HepG2 (cell line): Measurements from ENCODE around the gene GTF3C5. TPM values are rescaled to one million over a fixed set of nuclear protein-coding genes. Genes with fewer than 3 reads are reported as not detected.

Source experiments
- BHLHE40 ChIP-seq: IDR thresholded peaks from 2 replicates; pipeline ENCODE4 v1.6.1; 2011; ENCODE audit warnings: low read length, improper control_type of control experiment
- KAT2B ChIP-seq: fragments of 150-350 bp; IDR thresholded peaks from 2 replicates; pipeline ENCODE4 v1.6.1; 2014; ENCODE audit warnings: low read depth, low read length, borderline replicate concordance
- KLF12 ChIP-seq: sonication (generic); formaldehyde crosslinking; IDR thresholded peaks from 2 replicates; pipeline ENCODE4 v1.4.0; 2020; ENCODE audit warnings: missing genetic modification reagents, borderline replicate concordance
- MXI1 ChIP-seq: IDR thresholded peaks from 3 replicates; pipeline ENCODE4 v1.6.1; 2012; ENCODE audit warnings: low read depth, low read length, inconsistent platforms, borderline replicate concordance
- NR2F2 ChIP-seq: IDR thresholded peaks from 2 replicates; pipeline ENCODE4 v1.6.1; 2012; ENCODE audit warnings: low read depth, inconsistent platforms, borderline replicate concordance
- NRL ChIP-seq: sonication (generic); formaldehyde crosslinking; IDR thresholded peaks from 2 replicates; pipeline ENCODE4 v1.5.0; 2020; ENCODE audit warnings: missing genetic modification reagents, mild to moderate bottlenecking, moderate library complexity, borderline replicate concordance
- RXRB ChIP-seq: IDR thresholded peaks from 2 replicates; pipeline ENCODE4 v1.6.1; 2016; ENCODE audit warnings: borderline replicate concordance, missing genetic modification reagents, missing compliant biosample characterization
- SAP130 ChIP-seq: IDR thresholded peaks from 2 replicates; pipeline ENCODE4 v1.6.1; 2016; ENCODE audit warnings: low read depth
- SATB2 ChIP-seq: sonication (generic); formaldehyde crosslinking; IDR thresholded peaks from 2 replicates; pipeline ENCODE4 v1.5.0; 2020; ENCODE audit warnings: missing genetic modification reagents
- TAF1 ChIP-seq: sonication (generic); formaldehyde crosslinking; IDR thresholded peaks from 2 replicates; pipeline ENCODE4 v1.4.0; 2020; ENCODE audit warnings: missing genetic modification reagents
- TRIM24 ChIP-seq: sonication (generic); formaldehyde crosslinking; IDR thresholded peaks from 2 replicates; pipeline ENCODE4 v1.8.0; 2022; ENCODE audit warnings: mild to moderate bottlenecking, missing genetic modification reagents
- ZMYM2 ChIP-seq: sonication (generic); formaldehyde crosslinking; IDR thresholded peaks from 2 replicates; pipeline ENCODE4 v1.8.0; 2022; ENCODE audit warnings: mild to moderate bottlenecking, missing genetic modification reagents
- ZNF232 ChIP-seq: sonication (generic); formaldehyde crosslinking; IDR thresholded peaks from 2 replicates; pipeline ENCODE4 v1.4.0; 2020; ENCODE audit warnings: missing genetic modification reagents, borderline replicate concordance
- ZNF460 ChIP-seq: sonication (generic); formaldehyde crosslinking; IDR thresholded peaks from 2 replicates; pipeline ENCODE4 v1.5.1; 2020; ENCODE audit warnings: missing genetic modification reagents, mild to moderate bottlenecking, borderline replicate concordance
- ZNF619 ChIP-seq: sonication (generic); formaldehyde crosslinking; IDR thresholded peaks from 2 replicates; pipeline ENCODE4 v1.4.0; 2020; ENCODE audit warnings: mild to moderate bottlenecking, missing genetic modification reagents
- ZNF841 ChIP-seq: sonication (generic); formaldehyde crosslinking; IDR thresholded peaks from 2 replicates; pipeline ENCODE4 v1.8.1; 2023; ENCODE audit warnings: missing genetic modification reagents, borderline replicate concordance
- polyA plus RNA-seq, 8 experiments: library from polyadenylated mRNA; depleted of rRNA in 3 of 8; stranded (reverse) in 7 of 8; unstranded in 1 of 8; fragments of >200 nt; fragmentation: Illumina TruSeq in 4 of 8; extraction: Trizol in 4 of 8; gene quantifications; 2 replicates each; pipeline versions ENCODE4 v1.2.1 to v1.2.3, GENCODE V29; 2011 to 2016; ENCODE audit warnings: low read depth in 4 of 8, missing spikeins in 1 of 8, mixed read lengths in 1 of 8; ENCODE audit not compliant: insufficient read depth in 1 of 8
- total RNA-seq, 5 experiments: library from RNA; depleted of rRNA; stranded (reverse); fragments of >200 nt; fragmentation: Illumina TruSeq; extraction: Trizol; gene quantifications; 2 replicates each; pipeline ENCODE4 v1.2.3, GENCODE V29; 2016; ENCODE audit warnings: low read depth in 1 of 5
- TF ChIP-seq, protein P1 (sequence below), 2 experiments: fragments of 450-650 bp in 1 of 2; sonication (generic) in 1 of 2; formaldehyde crosslinking; IDR thresholded peaks; 2 replicates each; pipeline versions ENCODE4 v1.5.0 to v1.8.0; 2020 to 2022; ENCODE audit warnings: mild to moderate bottlenecking in 1 of 2, missing genetic modification reagents in 1 of 2
- TF ChIP-seq, protein P2 (sequence below): sonication (generic); formaldehyde crosslinking; IDR thresholded peaks from 2 replicates; pipeline ENCODE4 v1.4.0; 2020; ENCODE audit warnings: mild to moderate bottlenecking, missing genetic modification reagents, borderline replicate concordance
- TF ChIP-seq, protein P3 (sequence below): sonication (generic); formaldehyde crosslinking; IDR thresholded peaks from 2 replicates; pipeline ENCODE4 v1.4.0; 2020; ENCODE audit warnings: missing genetic modification reagents

GTF3C5 gene
- total and polyA plus RNA-seq, 2 of the 13 experiments (the other 11 are each of a cell fraction or from before 2014, with no cell fraction given): 66.9 to 92.6 TPM

DNA sequence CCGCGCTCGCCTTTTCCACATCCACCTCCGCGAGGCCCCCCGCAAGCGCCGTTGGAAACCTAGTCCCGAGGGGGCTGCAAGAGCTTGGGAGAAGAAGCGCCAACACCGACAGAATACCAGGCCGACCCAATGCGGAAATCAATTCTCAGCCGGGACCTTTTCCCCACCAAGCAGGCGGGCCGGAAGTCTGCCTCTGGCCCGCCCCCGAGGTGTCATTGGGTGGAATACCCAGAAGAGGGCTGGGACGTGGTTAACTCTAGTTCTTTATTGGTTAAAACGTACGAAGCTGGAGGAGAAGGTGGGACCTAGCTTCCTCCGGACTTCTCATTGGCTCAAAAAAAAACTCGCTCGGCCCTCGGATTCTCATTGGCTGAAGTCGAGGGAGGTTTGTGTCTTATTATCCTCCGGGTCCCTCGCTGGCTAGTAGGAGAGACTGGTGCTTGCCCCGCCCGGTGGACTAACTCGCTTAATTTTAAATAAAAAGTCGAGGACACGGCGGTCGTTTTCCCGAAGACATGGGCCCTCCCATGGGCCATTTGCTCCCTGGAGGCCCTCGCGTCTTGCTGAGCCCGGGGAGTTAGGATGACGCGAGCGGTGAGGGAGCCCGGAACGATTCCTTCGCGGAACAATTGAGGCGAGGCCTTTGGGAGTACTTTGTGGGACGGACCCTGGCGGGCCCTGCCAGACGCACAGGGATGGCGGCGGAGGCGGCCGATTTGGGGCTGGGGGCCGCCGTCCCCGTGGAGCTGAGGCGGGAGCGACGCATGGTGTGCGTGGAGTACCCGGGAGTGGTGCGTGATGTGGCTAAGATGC, at the start of gene GTF3C5 (continued):
- TF ChIP-seq NRL (CRISPR knock-in tag) (peak; percentile 72), TAF1 (CRISPR knock-in tag) (peak; percentile 99), ZNF841 (CRISPR knock-in tag) (no peak), KAT2B (no peak), ZNF232 (peak; percentile 65; the same call in 1 of the 2 replicates), ZNF460 (CRISPR knock-in tag) (no peak), KLF12 (peak; percentile 65; the same call in 1 of the 2 replicates), ZMYM2 (CRISPR knock-in tag) (no peak), SAP130 (CRISPR knock-in tag) (peak; percentile 89), SATB2 (CRISPR knock-in tag) (no peak), TRIM24 (CRISPR knock-in tag) (no peak), MXI1 (peak; percentile 60; the same call in 1 of the 3 replicates), RXRB (CRISPR knock-in tag) (peak; percentile 59; the same call in 1 of the 2 replicates), NR2F2 (peak; percentile 28; the same call in 1 of the 2 replicates), ZNF619 (peak; percentile 86; the same call in 1 of the 2 replicates), BHLHE40 (no peak)
- TF ChIP-seq, protein P1, sequence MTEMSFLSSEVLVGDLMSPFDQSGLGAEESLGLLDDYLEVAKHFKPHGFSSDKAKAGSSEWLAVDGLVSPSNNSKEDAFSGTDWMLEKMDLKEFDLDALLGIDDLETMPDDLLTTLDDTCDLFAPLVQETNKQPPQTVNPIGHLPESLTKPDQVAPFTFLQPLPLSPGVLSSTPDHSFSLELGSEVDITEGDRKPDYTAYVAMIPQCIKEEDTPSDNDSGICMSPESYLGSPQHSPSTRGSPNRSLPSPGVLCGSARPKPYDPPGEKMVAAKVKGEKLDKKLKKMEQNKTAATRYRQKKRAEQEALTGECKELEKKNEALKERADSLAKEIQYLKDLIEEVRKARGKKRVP (CRISPR knock-in tag; IDR thresholded peaks at IDR 0.05): no peak
- TF ChIP-seq, protein P2, sequence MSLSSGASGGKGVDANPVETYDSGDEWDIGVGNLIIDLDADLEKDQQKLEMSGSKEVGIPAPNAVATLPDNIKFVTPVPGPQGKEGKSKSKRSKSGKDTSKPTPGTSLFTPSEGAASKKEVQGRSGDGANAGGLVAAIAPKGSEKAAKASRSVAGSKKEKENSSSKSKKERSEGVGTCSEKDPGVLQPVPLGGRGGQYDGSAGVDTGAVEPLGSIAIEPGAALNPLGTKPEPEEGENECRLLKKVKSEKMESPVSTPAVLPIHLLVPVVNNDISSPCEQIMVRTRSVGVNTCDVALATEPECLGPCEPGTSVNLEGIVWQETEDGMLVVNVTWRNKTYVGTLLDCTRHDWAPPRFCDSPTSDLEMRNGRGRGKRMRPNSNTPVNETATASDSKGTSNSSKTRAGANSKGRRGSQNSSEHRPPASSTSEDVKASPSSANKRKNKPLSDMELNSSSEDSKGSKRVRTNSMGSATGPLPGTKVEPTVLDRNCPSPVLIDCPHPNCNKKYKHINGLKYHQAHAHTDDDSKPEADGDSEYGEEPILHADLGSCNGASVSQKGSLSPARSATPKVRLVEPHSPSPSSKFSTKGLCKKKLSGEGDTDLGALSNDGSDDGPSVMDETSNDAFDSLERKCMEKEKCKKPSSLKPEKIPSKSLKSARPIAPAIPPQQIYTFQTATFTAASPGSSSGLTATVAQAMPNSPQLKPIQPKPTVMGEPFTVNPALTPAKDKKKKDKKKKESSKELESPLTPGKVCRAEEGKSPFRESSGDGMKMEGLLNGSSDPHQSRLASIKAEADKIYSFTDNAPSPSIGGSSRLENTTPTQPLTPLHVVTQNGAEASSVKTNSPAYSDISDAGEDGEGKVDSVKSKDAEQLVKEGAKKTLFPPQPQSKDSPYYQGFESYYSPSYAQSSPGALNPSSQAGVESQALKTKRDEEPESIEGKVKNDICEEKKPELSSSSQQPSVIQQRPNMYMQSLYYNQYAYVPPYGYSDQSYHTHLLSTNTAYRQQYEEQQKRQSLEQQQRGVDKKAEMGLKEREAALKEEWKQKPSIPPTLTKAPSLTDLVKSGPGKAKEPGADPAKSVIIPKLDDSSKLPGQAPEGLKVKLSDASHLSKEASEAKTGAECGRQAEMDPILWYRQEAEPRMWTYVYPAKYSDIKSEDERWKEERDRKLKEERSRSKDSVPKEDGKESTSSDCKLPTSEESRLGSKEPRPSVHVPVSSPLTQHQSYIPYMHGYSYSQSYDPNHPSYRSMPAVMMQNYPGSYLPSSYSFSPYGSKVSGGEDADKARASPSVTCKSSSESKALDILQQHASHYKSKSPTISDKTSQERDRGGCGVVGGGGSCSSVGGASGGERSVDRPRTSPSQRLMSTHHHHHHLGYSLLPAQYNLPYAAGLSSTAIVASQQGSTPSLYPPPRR (CRISPR knock-in tag): 0 out of 2 replicates have a peak, but pooled peaks have one; percentile 18
- TF ChIP-seq, protein P3, sequence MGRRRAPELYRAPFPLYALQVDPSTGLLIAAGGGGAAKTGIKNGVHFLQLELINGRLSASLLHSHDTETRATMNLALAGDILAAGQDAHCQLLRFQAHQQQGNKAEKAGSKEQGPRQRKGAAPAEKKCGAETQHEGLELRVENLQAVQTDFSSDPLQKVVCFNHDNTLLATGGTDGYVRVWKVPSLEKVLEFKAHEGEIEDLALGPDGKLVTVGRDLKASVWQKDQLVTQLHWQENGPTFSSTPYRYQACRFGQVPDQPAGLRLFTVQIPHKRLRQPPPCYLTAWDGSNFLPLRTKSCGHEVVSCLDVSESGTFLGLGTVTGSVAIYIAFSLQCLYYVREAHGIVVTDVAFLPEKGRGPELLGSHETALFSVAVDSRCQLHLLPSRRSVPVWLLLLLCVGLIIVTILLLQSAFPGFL: no peak; the same call in 1 of the 2 replicates
